GM12878 (cell line): ENCODE data around the gene DNAJC5G. TPM values are rescaled to one million over a fixed set of nuclear protein-coding genes. Genes with fewer than 3 reads are reported as not detected.

Source experiments
- ATAC-seq: fragments of 200-7000 bp; cut with Tn5 transposase; 3 replicates; pipeline ENCODE4 v1.9.1; 2020; ENCODE audit warnings: mild to moderate bottlenecking, moderate library complexity
- BruUV-seq: library from RNA; stranded (reverse); fragments of 400-500 nt; replicated peaks from 2 replicates; lab custom pipeline; 2021; lab: Mats Ljungman, UMichigan
- CTCF ChIA-PET: fragments of 300-600 bp; sonication (Branson Sonifier 250); formaldehyde crosslinking; extraction: SDS; loops from one replicate; lab custom pipeline; 2021; ENCODE audit warnings: inconsistent platforms; lab: Yijun Ruan, JAX
- POLR2A ChIA-PET: fragments of 350-600 bp; formaldehyde crosslinking; extraction: SDS; loops from one replicate; lab custom pipeline; 2021; ENCODE audit warnings: inconsistent platforms; lab: Charles Lee
- RAD21 ChIA-PET: fragments of 300-600 bp; sonication (Branson Sonifier 250); formaldehyde crosslinking; loops from one replicate; lab custom pipeline; 2023; ENCODE audit warnings: antibody characterized with exemption; ENCODE audit not compliant: unreplicated experiment; lab: Charles Lee
- SMC1A ChIA-PET: fragments of 300-600 bp; sonication (Branson Sonifier 250); formaldehyde crosslinking; loops from one replicate; lab custom pipeline; 2023; ENCODE audit not compliant: unreplicated experiment, uncharacterized antibody; lab: Charles Lee
- DNase-seq: peaks from one replicate; pipeline ENCODE4 v3.0.0-alpha.2; 2011; ENCODE audit warnings: low read depth, low spot score
- FAIRE-seq: peaks from 3 replicates; lab custom pipeline; 2011; peaks lifted over from hg19 to GRCh38; lab: Jason Lieb, UNC
- H2AFZ ChIP-seq: 2 replicates; pipeline ENCODE4 v1.6.0; 2011; ENCODE audit warnings: low read depth, low read length, control low read depth; ENCODE audit not compliant: control insufficient read depth
- H3K27ac ChIP-seq: 2 replicates; pipeline ENCODE4 v1.5.1; 2011; ENCODE audit warnings: control low read depth; ENCODE audit not compliant: control insufficient read depth, insufficient read depth
- H3K27me3 ChIP-seq, 2 experiments: replicated peaks in 1 of 2; 2 replicates each; pipeline versions ENCODE4 v1.6.0 to v1.6.1; 2011; ENCODE audit warnings: low read length in 1 of 2; ENCODE audit not compliant: control insufficient read depth in 2 of 2, insufficient read depth in 2 of 2
- H3K36me3 ChIP-seq, 2 experiments: 2 replicates each; pipeline ENCODE4 v1.5.1; 2011; ENCODE audit warnings: low read length in 1 of 2; ENCODE audit not compliant: control insufficient read depth in 2 of 2, insufficient read depth in 2 of 2
- H3K4me1 ChIP-seq: 2 replicates; pipeline ENCODE4 v1.6.1; 2011; ENCODE audit warnings: mild to moderate bottlenecking, low read length, moderate library complexity, mixed read lengths; ENCODE audit not compliant: control insufficient read depth, insufficient read depth
- H3K4me2 ChIP-seq: 2 replicates; pipeline ENCODE4 v1.6.0; 2011; ENCODE audit warnings: control low read depth; ENCODE audit not compliant: control insufficient read depth, insufficient read depth
- H3K4me3 ChIP-seq: fragments of 200-600 bp; sonication (generic); 2 replicates; pipeline ENCODE4 v1.5.1; 2016
- H3K79me2 ChIP-seq: 2 replicates; pipeline ENCODE4 v1.6.0; 2011; ENCODE audit warnings: low read length; ENCODE audit not compliant: control insufficient read depth, insufficient read depth
- H3K9ac ChIP-seq: 2 replicates; pipeline ENCODE4 v1.8.0; 2011; ENCODE audit warnings: low read length, control low read depth, mixed read lengths; ENCODE audit not compliant: control insufficient read depth, insufficient read depth
- H3K9me3 ChIP-seq: replicated peaks from 3 replicates; pipeline ENCODE4 v1.5.1; 2011; ENCODE audit warnings: mild to moderate bottlenecking, low read length; ENCODE audit not compliant: control insufficient read depth, insufficient read depth
- H4K20me1 ChIP-seq: 2 replicates; pipeline ENCODE4 v1.6.0; 2011; ENCODE audit not compliant: control insufficient read depth, insufficient read depth
- NR2F1 ChIP-seq: fragments of 450-650 bp; conservative IDR thresholded peaks from 2 replicates; pipeline ENCODE4 v1.6.1; 2017; ENCODE audit warnings: mild to moderate bottlenecking
- SKIL ChIP-seq: fragments of 450-650 bp; IDR thresholded peaks from 2 replicates; pipeline ENCODE4 v1.6.1; 2017; ENCODE audit warnings: mild to moderate bottlenecking, low read depth, inconsistent platforms; ENCODE audit not compliant: poor library complexity, severe bottlenecking
- TARDBP ChIP-seq: IDR thresholded peaks from 2 replicates; pipeline ENCODE4 v1.6.1; 2016; ENCODE audit warnings: borderline replicate concordance
- TCF12 ChIP-seq: IDR thresholded peaks from 2 replicates; pipeline ENCODE4 v1.6.1; 2011; ENCODE audit warnings: low read depth, mild to moderate bottlenecking, low read length
- USF2 ChIP-seq: IDR thresholded peaks from 2 replicates; pipeline ENCODE4 v1.6.1; 2011; ENCODE audit warnings: low read depth, low read length, improper control_type of control experiment, borderline replicate concordance
- ZNF207 ChIP-seq: fragments of 450-650 bp; IDR thresholded peaks from 2 replicates; pipeline ENCODE4 v1.6.1; 2014; ENCODE audit warnings: antibody characterized with exemption, mild to moderate bottlenecking, borderline replicate concordance
- ZNF592 ChIP-seq: fragments of 450-650 bp; IDR thresholded peaks from 2 replicates; pipeline ENCODE4 v1.6.1; 2017; ENCODE audit warnings: mild to moderate bottlenecking, moderate library complexity
- WGBS: methylation state at CpG from one replicate; pipeline ENCODE4 v1.1.6; 2016; ENCODE audit warnings: low lambda C conversion rate; ENCODE audit not compliant: insufficient replicate concordance, insufficient coverage; ENCODE audit errors: missing lambda C conversion rate; 5-methylcytosine and 5-hydroxymethylcytosine counted together
- in situ Hi-C: fragments of 300-500 bp; cut with MboI; formaldehyde crosslinking; loops from 9 replicates; pipeline ENCODE4 v1.14.3; 2018; ENCODE audit warnings: mixed read lengths
- intact Hi-C: fragments of 100-400 bp; cut with micrococcal nuclease; formaldehyde crosslinking; loops from one replicate; pipeline ENCODE4 v1.14.2; 2022; ENCODE audit not compliant: unreplicated experiment
- polyA plus RNA-seq, 11 experiments: library from polyadenylated mRNA; depleted of rRNA in 4 of 11; unstranded in 6 of 11; stranded (reverse) in 5 of 11; fragments of >200 nt; fragmentation: Nextera tagmentation in 4 of 11; fragmentation: Illumina TruSeq in 1 of 11; extraction: Ambion mirVana in 4 of 11; extraction: Trizol in 1 of 11; gene quantifications; 1 replicate in 1 of 11; 2 replicates in 10 of 11; pipeline versions ENCODE4 v1.2.1 to v1.2.3, GENCODE V29; 2011 to 2016; ENCODE audit warnings: inconsistent platforms in 2 of 11, missing spikeins in 2 of 11, low read depth in 1 of 11
- total RNA-seq, 4 experiments: library from RNA; depleted of rRNA in 3 of 4; stranded (reverse); fragments of >200 nt in 3 of 4; fragmentation: Illumina TruSeq in 1 of 4; extraction: Trizol in 1 of 4; gene quantifications; 2 replicates each; pipeline versions ENCODE4 v1.2.1 to v1.2.3, GENCODE V29; 2013 to 2021
- TF ChIP-seq, protein P1 (sequence below): fragments of 450-650 bp; formaldehyde crosslinking; IDR thresholded peaks from 2 replicates; pipeline ENCODE4 v1.4.0; 2022; ENCODE audit warnings: mild to moderate bottlenecking, moderate library complexity
- TF ChIP-seq, protein P2 (sequence below): fragments of 450-650 bp; formaldehyde crosslinking; IDR thresholded peaks from 2 replicates; pipeline ENCODE4 v1.4.0; 2020; ENCODE audit warnings: mild to moderate bottlenecking, moderate library complexity

DNAJC5G gene
- total and polyA plus RNA-seq, 10 of the 15 experiments (the other 5 are each of a cell fraction or from before 2014, with no cell fraction given), result not detected

- RAD21 ChIA-PET, result interaction anchor here (0.6 kb wide), 1 partner anchor 35 kb away, joined by 3 read pairs; no protein-coding TSS in a partner anchor
- no peaks in the 10 kb centered on the region for H4K20me1 ChIP-seq
- POLR2A ChIA-PET, result no interaction called here
- FAIRE-seq (no peak), DNase-seq (no peak), ATAC-seq (no peak)
- in situ Hi-C loops (no loop called here), intact Hi-C loops (no loop called here)
- H3K27me3 ChIP-seq, result no peaks in the 10 kb centered on the region
- H3K79me2 ChIP-seq, result no peaks in the 10 kb centered on the region
- no peak overlapping the region for H2AFZ ChIP-seq
- H3K4me2 ChIP-seq, result no peak overlapping the region
- H3K36me3 ChIP-seq, result peaks cover 24 to 38% of the 10 kb centered on the region in 2 experiments
- no peaks in the 10 kb centered on the region for H3K9me3 ChIP-seq
- no peak overlapping the region for H3K27ac ChIP-seq
- SMC1A ChIA-PET, result interaction anchor here (1.0 kb wide), 1 partner anchor 283 kb away, joined by 3 read pairs; no protein-coding TSS in a partner anchor
- no peaks in the 10 kb centered on the region for H3K4me1 ChIP-seq
- CTCF ChIA-PET, result interaction anchor here (1.3 kb wide), 1 partner anchor 58 kb away, joined by 4 read pairs; no protein-coding TSS in a partner anchor
- H3K9ac ChIP-seq, result no peak overlapping the region
- WGBS, result 96% methylated on average over 10 of the region's 10 CpGs
- H3K4me3 ChIP-seq, result no peak overlapping the region
- BruUV-seq, result no TSS peak
- TF ChIP-seq TARDBP (no peak), NR2F1 (no peak), USF2 (no peak), SKIL (no peak), TCF12 (no peak), ZNF592 (no peak), ZNF207 (no peak)
- TF ChIP-seq, protein P1, sequence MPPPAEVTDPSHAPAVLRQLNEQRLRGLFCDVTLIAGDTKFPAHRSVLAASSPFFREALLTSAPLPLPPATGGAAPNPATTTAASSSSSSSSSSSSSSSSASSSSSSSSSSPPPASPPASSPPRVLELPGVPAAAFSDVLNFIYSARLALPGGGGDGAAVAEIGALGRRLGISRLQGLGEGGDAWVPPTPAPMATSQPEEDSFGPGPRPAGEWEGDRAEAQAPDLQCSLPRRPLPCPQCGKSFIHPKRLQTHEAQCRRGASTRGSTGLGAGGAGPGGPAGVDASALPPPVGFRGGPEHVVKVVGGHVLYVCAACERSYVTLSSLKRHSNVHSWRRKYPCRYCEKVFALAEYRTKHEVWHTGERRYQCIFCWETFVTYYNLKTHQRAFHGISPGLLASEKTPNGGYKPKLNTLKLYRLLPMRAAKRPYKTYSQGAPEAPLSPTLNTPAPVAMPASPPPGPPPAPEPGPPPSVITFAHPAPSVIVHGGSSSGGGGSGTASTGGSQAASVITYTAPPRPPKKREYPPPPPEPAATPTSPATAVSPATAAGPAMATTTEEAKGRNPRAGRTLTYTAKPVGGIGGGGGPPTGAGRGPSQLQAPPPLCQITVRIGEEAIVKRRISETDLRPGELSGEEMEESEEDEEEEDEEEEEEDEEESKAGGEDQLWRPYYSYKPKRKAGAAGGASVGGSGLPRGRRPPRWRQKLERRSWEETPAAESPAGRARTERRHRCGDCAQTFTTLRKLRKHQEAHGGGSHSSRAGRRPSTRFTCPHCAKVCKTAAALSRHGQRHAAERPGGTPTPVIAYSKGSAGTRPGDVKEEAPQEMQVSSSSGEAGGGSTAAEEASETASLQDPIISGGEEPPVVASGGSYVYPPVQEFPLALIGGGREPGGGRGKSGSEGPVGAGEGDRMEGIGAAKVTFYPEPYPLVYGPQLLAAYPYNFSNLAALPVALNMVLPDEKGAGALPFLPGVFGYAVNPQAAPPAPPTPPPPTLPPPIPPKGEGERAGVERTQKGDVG, result no peak
- TF ChIP-seq, protein P2, sequence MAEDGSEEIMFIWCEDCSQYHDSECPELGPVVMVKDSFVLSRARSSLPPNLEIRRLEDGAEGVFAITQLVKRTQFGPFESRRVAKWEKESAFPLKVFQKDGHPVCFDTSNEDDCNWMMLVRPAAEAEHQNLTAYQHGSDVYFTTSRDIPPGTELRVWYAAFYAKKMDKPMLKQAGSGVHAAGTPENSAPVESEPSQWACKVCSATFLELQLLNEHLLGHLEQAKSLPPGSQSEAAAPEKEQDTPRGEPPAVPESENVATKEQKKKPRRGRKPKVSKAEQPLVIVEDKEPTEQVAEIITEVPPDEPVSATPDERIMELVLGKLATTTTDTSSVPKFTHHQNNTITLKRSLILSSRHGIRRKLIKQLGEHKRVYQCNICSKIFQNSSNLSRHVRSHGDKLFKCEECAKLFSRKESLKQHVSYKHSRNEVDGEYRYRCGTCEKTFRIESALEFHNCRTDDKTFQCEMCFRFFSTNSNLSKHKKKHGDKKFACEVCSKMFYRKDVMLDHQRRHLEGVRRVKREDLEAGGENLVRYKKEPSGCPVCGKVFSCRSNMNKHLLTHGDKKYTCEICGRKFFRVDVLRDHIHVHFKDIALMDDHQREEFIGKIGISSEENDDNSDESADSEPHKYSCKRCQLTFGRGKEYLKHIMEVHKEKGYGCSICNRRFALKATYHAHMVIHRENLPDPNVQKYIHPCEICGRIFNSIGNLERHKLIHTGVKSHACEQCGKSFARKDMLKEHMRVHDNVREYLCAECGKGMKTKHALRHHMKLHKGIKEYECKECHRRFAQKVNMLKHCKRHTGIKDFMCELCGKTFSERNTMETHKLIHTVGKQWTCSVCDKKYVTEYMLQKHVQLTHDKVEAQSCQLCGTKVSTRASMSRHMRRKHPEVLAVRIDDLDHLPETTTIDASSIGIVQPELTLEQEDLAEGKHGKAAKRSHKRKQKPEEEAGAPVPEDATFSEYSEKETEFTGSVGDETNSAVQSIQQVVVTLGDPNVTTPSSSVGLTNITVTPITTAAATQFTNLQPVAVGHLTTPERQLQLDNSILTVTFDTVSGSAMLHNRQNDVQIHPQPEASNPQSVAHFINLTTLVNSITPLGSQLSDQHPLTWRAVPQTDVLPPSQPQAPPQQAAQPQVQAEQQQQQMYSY, result no peak
Measured at GRCh38 chr2:27245116-27245515, 30.1 kb upstream of the DNAJC5G start.
